GM21367 (cell line): Measurements from ENCODE around the gene LRMDA.

Experiments used
- ATAC-seq: cut with Tn5 transposase; IDR thresholded peaks from one replicate; pipeline ENCODE4 v1.9.1; 2021; ENCODE audit not compliant: unreplicated experiment

The LRMDA gene

DNA sequence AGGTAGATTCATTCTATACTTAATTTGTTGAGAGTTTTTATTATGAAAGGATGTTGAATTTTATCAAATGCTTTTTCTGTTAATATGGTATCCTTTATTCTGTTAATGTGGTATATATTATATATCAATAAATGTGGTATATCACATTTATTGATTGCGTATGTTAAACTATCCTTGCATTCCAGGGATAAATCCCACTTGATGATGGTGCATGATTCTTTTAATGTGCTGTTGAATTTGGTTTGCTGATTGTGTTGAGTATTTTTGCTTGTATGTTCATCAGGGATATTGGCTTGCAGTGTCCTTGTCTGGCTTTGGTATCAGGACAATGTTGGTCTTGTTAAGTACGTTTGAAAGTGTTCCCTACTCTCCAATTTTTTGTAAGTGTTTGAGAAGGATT lies 11.9 kb downstream of the LRMDA start:
- ATAC-seq = no peak

DNA sequence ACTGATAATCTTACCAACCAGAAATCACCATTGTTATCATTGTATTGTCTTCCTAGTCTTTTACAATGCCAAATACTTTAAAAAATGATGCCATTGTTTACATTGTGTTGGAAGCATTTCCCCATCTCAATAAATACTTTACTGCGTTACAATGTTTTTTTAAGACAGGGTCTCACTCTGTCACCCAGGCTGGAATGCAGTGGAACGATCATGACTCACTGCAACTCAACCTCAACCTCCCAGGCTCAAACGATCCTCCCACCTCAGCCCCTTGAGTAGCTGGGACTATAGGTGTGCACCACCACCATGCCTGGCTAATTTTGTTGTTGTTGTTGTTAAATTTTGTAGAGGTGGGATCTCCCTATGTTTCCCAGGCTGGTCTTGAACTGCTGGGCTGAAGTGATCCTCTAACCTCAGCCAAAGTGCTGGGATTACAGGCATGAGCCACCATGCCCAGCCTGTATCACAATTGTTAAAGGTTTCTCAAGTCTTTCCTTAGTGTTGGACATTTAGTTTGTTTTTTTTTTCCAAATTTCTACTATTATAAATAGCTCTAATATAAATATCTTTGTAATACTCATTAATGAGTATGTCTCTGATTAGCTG lies 13.5 kb downstream of the LRMDA start:
- ATAC-seq = no peak

- ATAC-seq = no peak
Measured at GRCh38 chr10:75446508-75446907, 15.1 kb downstream of the LRMDA start.

- ATAC-seq = no peak
Measured at GRCh38 chr10:75448166-75448565, 16.7 kb downstream of the LRMDA start.

DNA sequence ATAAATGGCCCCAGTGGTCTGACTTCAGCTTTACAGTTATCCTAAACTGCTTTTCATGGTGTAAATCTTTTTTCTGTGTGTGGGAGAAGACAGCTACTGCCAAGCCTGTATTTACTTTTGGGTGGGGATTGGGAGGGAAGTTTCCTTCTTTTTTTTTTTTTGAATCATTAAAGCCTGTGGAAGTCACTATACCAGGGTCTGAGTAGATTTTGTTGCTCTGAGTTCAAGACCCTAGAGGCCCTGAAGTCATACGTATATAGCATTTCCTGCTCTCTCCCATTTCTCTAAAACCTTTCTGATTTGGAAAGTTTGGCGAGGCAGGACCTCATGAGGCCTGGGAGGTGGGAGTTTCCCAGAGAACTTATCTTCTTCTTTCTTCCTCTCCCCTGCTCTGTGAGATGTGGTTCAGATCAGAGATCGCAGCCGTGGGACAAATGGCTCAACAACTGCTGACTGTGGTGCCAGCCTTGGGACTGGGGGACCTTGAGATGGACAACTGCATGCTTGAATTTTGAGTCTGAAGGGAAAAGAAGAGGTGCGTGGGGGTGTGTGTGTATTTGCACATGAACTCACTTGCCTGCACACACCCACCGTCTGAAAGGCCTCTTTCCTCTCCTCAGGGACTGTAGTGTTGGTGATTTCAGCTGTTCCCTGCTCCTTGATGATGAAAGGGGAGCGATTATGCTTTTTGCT lies 18.1 kb downstream of the LRMDA start:
- no peak for ATAC-seq

DNA sequence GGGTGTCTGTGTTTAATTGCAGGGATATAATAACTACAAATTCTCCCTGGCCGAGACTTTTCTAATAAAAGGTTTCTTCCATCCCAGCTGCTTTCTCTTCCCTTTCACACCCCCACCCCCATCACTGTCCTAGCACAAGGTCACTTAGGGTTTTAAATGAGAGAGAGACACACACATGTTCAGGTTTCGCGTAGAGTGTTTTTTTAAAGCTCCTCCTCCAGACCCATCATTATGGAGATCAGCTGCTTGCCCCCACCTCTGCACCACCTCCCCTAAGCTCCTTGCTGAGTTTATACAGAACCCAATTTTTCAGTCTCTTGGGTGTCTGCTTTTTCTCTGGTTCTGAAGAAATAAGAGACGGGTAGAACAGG lies 18.6 kb downstream of the LRMDA start:
- no peak for ATAC-seq

GRCh38 chr10:75450644-75451640 lies 19.5 kb downstream of the LRMDA start:
- no peak for ATAC-seq

- no peak for ATAC-seq
Measured at GRCh38 chr10:75451831-75452230, 20.4 kb downstream of the LRMDA start.

DNA sequence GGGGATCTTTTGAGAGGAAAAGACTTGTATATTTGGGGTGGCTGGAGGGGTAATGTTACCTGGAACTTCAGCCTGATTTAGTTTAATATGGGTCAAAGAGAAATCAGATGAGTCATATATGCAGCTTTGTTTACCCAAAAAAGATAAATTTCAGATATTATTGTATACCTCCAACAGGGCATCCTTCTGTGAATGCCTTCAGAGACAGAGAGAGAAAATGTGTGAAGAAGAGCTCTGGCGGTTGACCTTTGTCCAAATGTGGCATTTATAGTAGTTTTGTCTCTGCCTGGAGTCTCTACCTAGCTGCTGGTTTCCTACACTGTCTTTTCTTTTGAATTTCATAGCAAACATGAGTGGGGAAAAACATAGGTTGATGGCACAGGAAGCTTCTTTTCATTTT lies 21.6 kb downstream of the LRMDA start:
- ATAC-seq = no peak

DNA sequence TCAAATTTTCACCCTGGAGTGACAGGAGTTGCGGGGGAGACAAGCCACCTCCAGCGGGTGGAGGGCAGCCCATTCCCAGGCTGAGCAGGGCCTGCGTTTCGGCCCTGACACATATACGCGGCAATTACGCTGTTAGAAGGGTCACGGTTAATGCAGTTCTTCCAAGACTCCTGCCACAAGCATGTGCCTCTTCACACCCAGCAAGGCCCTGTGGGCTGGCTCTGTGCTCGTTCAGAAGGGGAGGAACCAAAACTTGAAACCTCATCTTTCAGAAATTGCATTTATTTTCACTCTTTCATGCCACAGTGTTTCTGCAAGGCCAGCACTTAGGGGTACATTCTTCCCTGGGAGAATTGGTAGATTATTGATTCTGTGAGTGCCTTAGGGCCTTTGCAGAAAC lies 24.7 kb downstream of the LRMDA start:
- ATAC-seq = no peak

DNA sequence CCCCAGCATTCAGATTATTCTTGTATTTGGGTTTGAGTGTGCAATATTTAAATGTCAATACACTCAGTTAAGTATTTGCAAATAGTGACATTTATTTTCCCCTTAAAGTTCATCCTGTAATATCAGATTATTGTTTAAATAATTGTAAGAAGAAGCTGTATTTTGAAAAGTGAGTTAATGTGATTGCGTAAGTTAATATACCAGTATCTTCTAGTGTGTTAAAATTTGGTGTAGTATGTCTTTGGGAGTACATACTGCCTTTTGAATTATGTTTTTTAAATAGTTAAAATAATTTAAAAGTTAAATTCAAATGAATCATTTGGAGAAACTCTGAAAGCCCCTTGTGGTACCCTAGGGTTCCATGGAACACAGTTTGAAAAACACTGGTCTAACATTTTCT lies 28.6 kb downstream of the LRMDA start:
- no peak for ATAC-seq

GRCh38 chr10:75461672-75462649 lies 30.5 kb downstream of the LRMDA start:
- ATAC-seq = no peak

DNA sequence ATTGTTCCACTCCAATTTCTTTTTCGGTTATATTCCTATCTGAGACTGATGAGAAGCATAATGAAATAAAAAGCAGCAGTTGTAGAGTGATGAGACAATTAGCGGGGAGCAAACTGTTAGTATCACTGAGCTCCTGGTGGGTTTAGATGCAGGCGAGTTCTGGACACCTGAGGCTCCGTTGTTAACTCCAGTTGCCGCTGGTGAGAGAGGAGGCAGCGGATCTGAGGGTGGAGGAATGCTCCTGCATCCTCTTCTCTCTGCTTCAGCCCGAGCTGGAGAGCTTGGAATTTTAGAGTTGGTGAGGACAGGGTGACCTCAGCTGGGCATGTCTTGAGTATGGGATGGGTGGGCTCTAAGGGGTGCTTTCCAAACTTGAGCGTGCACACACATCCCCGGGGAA lies 31.4 kb downstream of the LRMDA start:
- ATAC-seq = no peak

- ATAC-seq = no peak
Measured at GRCh38 chr10:75464478-75465449, 33.3 kb downstream of the LRMDA start.

- no peak for ATAC-seq
Measured at GRCh38 chr10:75465450-75465827, 34.0 kb downstream of the LRMDA start.

DNA sequence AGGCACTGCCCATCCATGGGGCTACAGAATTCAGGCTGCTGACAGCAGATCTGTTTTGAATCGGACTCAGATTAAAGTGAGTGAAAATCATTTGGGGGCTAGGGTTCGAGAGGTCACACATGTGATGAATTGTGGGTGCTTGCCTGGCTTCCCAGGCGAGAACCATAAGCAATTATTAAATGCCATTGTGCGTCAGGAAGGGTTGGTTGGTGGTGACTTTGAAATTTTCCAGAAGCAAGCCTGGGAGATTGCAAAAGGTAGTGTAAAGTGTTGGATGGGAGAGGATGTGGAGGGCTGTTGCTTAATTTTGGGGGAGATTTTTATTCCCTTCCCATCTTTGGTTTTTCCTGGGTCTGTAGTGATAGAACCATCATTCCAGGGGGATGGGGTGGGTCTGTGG lies 34.6 kb downstream of the LRMDA start:
- ATAC-seq = no peak

DNA sequence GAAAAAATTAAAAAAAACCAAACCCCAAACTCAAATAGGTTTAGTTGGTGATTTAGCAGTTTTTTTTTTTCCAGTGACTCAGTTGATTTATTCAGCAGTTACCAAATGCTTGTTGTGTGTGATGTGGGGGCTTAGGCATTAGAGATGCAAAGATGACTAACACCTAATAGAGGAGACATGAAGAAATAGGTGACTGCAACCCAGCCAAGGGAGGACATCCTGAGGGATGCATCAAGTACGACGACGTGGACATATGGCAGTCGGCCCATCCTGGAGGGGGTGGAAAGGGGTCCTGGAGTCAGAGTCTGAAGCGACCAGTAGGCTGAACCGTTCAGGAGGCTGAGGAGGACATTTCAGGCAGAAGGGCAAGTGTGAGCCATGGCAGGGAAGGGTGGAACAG lies 35.5 kb downstream of the LRMDA start:
- no peak for ATAC-seq

GRCh38 chr10:75468612-75469005 lies 37.2 kb downstream of the LRMDA start:
- no peak for ATAC-seq

DNA sequence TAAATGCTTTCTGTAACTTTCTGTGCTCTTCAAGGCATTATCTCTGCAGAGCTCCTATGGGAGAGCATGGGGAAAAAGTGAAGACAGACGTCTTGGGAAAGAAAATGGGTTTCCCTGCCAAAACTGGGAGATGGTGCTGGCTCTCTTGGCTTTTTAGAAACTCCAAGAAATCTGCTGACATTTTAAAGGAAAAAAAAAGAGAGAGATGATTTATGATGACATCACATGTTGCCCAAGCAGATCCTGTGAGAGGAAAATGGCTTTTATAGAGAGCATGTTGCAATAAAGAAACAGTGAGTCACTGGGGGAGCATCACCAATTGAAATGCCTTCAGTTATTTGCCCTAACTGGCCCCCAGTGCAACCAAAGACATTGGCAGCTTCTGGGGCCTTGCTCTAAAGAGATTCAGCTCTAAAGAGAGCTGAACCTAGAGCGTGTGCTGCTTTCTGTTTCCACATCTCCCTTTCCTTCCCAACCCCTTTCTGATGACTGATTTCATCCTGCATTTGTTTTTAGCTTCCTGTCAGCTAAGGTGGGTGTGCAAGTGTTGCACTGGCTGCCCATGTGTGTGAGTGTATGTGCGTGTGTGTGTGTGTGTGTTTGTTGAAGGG lies 37.7 kb downstream of the LRMDA start:
- no peak for ATAC-seq
